ENCODE results near the gene PVALB.
A peak's percentile ranks its signal among the peaks of the same experiment; 100 is the strongest.

PVALB gene

DNA sequence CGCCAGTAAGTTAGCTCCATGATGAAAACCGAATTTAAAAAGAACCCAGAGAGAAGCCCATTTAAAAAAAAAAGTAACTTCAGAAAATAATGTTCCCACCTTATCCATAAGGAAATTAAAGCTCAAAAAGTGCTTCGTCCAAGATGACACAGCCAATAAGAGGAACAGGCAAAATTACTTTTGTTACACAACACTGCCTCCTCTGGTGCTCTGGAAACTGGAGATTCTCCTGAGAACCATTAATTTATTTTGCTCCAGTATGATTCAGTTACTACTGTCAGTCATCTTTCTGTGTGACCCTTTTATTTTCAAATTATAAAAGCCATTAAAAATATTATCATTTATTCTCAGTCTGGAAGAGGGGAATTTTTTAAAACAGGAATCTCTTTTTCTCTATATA lies 42.9 kb downstream of the PVALB start:
- no peak overlapping the region for H3K4me3 ChIP-seq (ENCODE audit: low read depth, low read length)
- ChIA-PET CTCF (interaction anchor here (0.7 to 15.8 kb wide), 24 partner anchors 8 to 294 kb away, joined by 3 to 181 read pairs (median 4); no protein-coding TSS in a partner anchor), POLR2A (interaction anchor here (0.5 to 1.0 kb wide), 2 partner anchors 246 to 263 kb away, joined by 3 read pairs; no protein-coding TSS in a partner anchor)
- TF ChIP-seq CTCF (IDR thresholded peaks at IDR 0.05; ENCODE audit: insufficient read depth, low read length, missing control alignments), result peak; percentile 43
- DNase-seq (ENCODE audit: low read depth, low spot score), result no peak

DNA sequence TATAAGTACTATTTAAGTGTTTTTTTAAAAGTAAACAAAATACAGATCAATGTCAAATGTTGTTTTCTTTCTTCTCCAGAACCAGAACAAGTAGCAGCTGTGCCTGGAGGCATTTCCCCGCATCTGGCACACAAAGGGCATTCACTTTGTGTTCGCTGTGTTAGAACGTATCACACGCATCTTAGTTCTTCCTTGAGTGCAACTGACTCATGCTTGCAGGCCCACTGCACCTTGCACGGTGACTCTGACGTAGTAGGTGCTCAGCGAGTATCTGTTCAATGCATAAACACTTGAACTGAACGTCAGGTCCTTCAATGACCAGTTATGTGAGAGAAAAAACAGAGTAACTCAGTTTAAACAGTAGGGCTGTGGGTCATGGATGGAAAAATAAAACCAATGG lies 44.4 kb downstream of the PVALB start:
- POLR2A ChIA-PET, result no interaction called here
- H3K4me3 ChIP-seq (ENCODE audit: low read depth, low read length), result no peak overlapping the region
- CTCF ChIA-PET, result interaction anchor here (4.8 to 11.4 kb wide), 3 partner anchors 11 to 227 kb away, joined by 15 to 176 read pairs (median 63); no protein-coding TSS in a partner anchor
- DNase-seq (ENCODE audit: low read depth, low spot score), result no peak
- TF ChIP-seq CTCF (IDR thresholded peaks at IDR 0.05; ENCODE audit: insufficient read depth, low read length, missing control alignments), result no peak

GRCh38 chr22:36771356-36772063 lies 45.3 kb downstream of the PVALB start:
- DNase-seq (ENCODE audit: low read depth, low spot score), result no peak
- no peak overlapping the region for H3K4me3 ChIP-seq (ENCODE audit: low read depth, low read length)
- ChIA-PET POLR2A (no interaction called here), CTCF (interaction anchor here (2.0 to 11.4 kb wide), 4 partner anchors 10 to 260 kb away, joined by 7 to 176 read pairs (median 39); no protein-coding TSS in a partner anchor)
- no peak for TF ChIP-seq CTCF (IDR thresholded peaks at IDR 0.05; ENCODE audit: insufficient read depth, low read length, missing control alignments)

GRCh38 chr22:36770513-36771231 lies 46.2 kb downstream of the PVALB start:
- TF ChIP-seq CTCF (IDR thresholded peaks at IDR 0.05; ENCODE audit: insufficient read depth, low read length, missing control alignments), result no peak
- no peak for DNase-seq (ENCODE audit: low read depth, low spot score)
- ChIA-PET CTCF (interaction anchor here (1.2 to 11.4 kb wide), 3 partner anchors 10 to 259 kb away, joined by 4 to 176 read pairs (median 7); no protein-coding TSS in a partner anchor), POLR2A (no interaction called here)
- H3K4me3 ChIP-seq (ENCODE audit: low read depth, low read length), result no peak overlapping the region

DNA sequence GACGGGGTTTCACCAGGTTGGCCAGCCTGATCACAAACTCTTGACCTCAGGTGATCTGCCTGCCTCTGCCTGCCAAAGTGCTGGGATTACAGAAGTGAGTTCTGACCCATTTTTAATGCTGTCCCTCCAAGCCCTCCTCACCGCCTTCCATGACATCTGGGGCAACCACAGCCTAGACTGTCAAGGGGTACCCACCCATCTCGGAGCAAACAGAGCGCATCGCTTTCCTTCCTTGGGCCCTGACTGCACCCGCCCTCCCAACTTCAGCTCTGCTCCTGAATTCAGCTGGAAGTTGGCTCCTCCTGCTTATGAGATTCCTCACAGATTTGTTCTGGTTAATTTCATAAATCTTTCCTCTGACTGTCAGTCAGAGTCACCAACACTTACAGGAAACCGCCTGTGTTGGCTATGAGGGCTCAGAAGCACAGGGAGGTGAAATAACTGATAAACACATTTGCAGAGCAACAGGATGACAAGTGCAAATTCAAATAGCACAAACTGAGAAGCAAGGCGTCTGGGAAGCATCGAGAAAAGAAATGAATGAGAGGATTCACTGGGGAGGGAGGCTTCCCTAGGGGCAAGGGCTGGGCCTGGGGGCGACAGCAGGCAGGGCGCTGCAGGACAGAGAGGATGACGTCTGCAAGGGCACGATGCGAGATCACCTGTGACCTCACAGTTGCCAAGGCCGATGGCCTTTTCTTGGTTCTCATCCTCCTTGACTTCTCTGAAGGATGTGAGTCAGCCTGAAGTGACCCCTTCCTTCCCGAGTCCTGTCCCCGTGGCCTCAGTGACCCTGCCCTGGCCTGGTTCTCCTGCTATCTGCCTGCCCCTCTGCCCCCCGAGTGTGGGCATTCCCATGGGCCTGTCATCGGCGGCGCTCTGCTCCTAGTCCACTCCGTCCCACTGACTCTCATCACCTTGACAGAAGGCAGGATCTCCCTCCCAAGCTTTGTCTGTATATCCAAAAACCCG lies 47.0 kb downstream of the PVALB start:
- POLR2A ChIA-PET, result no interaction called here
- no peak overlapping the region for H3K4me3 ChIP-seq (ENCODE audit: low read depth, low read length)
- CTCF ChIA-PET, result interaction anchor here (1.0 to 11.4 kb wide), 5 partner anchors 9 to 258 kb away, joined by 3 to 176 read pairs (median 4); no protein-coding TSS in a partner anchor
- no peak for DNase-seq (ENCODE audit: low read depth, low spot score)
- no peak for TF ChIP-seq CTCF (IDR thresholded peaks at IDR 0.05; ENCODE audit: insufficient read depth, low read length, missing control alignments)
